Transverse colon (tissue), 4 donors: Measurements from ENCODE around the gene GTPBP4.

Experiments
- CTCF ChIP-seq, 5 experiments: fragments of 200-600 bp in 3 of 5; fragments of 450-650 bp in 2 of 5; sonication (generic) in 3 of 5; IDR thresholded peaks; 1 replicate in 2 of 5; 2 replicates in 3 of 5; pipeline ENCODE4 v1.5.1; 2016 to 2017; ENCODE audit warnings: antibody characterized with exemption in 5 of 5, inconsistent platforms in 3 of 5, mild to moderate bottlenecking in 2 of 5, moderate library complexity in 1 of 5
- POLR2A ChIP-seq: fragments of 450-650 bp; IDR thresholded peaks from one replicate; pipeline ENCODE4 v1.6.1; 2016; ENCODE audit warnings: antibody characterized with exemption, mild to moderate bottlenecking, moderate library complexity
- POLR2AphosphoS5 ChIP-seq, 3 donors: sonication (generic); formaldehyde crosslinking; IDR thresholded peaks; one replicate each; pipeline ENCODE4 v1.6.1; 2016; ENCODE audit warnings: antibody characterized with exemption in 3 of 3

DNA sequence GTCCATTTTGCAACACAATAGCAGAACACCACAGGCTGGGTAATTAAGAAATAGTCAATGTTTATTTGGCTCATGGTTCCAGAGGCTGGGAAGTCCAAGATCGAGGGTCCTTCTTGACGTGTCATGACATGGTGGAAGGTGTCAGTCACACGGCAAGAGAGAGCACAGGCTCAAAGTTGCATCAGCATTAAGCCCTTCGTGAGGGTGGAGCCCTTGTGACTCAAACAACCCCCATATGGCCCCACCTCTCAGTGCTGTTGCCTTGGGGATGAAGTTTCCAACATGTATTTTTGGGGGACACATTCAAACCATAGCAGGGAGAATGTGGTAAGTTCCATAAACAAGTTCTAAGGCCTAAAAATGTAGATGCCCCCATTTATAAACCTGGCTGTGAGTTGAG, 24.6 kb upstream of the GTPBP4 start:
- TF ChIP-seq CTCF (IDR thresholded peaks at IDR 0.05) (no peak), POLR2A (no peak), POLR2AphosphoS5 (IDR thresholded peaks at IDR 0.05) (no peak)
